ENCODE data around the gene SORT1.

GRCh38 chr1:109357616-109358015 is 40.1 kb downstream of the SORT1 start:
- TF ChIP-seq CTCF (IDR thresholded peaks at IDR 0.05) (no peak), POLR2A (IDR thresholded peaks at IDR 0.05) (no peak), POLR2AphosphoS5 (IDR thresholded peaks at IDR 0.05) (no peak)
